Neural cell (in vitro differentiated cells): ENCODE data around the gene MAGI1. TPM values are rescaled to one million over a fixed set of nuclear protein-coding genes. Genes with fewer than 3 reads are reported as not detected.

Experiments
- H2AFZ ChIP-seq: fragments of 200-600, 300-800 bp; sonication (generic), shearing (Covaris generic); 2 replicates; pipeline ENCODE4 v1.6.0; 2014; ENCODE audit warnings: low read depth, mild to moderate bottlenecking, antibody characterized with exemption, low read length, moderate library complexity
- H3F3A ChIP-seq: fragments of 200-600 bp; shearing (Covaris generic); 2 replicates; pipeline ENCODE4 v1.6.1; 2016; ENCODE audit warnings: mild to moderate bottlenecking, moderate library complexity, mixed read lengths, antibody characterized with exemption, low read length; ENCODE audit not compliant: insufficient read depth, poor library complexity, severe bottlenecking
- H3K27ac ChIP-seq: fragments of 200-600, 300-800 bp; sonication (generic), shearing (Covaris generic); 2 replicates; pipeline ENCODE4 v1.5.1; 2014; ENCODE audit warnings: mild to moderate bottlenecking, low read length, moderate library complexity
- H3K27me3 ChIP-seq: fragments of 300-800, 200-600 bp; sonication (generic), shearing (Covaris generic); 2 replicates; pipeline ENCODE4 v1.6.0; 2014; ENCODE audit warnings: mild to moderate bottlenecking, low read depth, low read length, moderate library complexity; ENCODE audit not compliant: insufficient read depth
- H3K36me3 ChIP-seq: fragments of 300-800, 200-600 bp; sonication (generic), shearing (Covaris generic); 2 replicates; pipeline ENCODE4 v1.5.1; 2014; ENCODE audit warnings: mild to moderate bottlenecking, antibody characterized with exemption, low read length, moderate library complexity; ENCODE audit not compliant: insufficient read depth
- H3K4me2 ChIP-seq: fragments of 300-800, 200-600 bp; sonication (generic), shearing (Covaris generic); 2 replicates; pipeline ENCODE4 v1.6.0; 2014; ENCODE audit warnings: mild to moderate bottlenecking, low read length
- H3K4me3 ChIP-seq: fragments of 300-800, 200-600 bp; sonication (generic), shearing (Covaris generic); 2 replicates; pipeline ENCODE4 v1.5.1; 2014; ENCODE audit warnings: mild to moderate bottlenecking, low read length, moderate library complexity
- H3K79me2 ChIP-seq: fragments of 200-600 bp; shearing (Covaris generic); replicated peaks from 2 replicates; pipeline ENCODE4 v1.6.0; 2014; ENCODE audit warnings: mild to moderate bottlenecking, low read length, moderate library complexity; ENCODE audit not compliant: insufficient read depth
- H3K9ac ChIP-seq: fragments of 300-800, 200-600 bp; sonication (generic), shearing (Covaris generic); 2 replicates; pipeline ENCODE4 v1.6.1; 2016; ENCODE audit warnings: mild to moderate bottlenecking, low read length, mixed read lengths
- H3K9me2 ChIP-seq: fragments of 200-600 bp; shearing (Covaris generic); 2 replicates; pipeline ENCODE4 v1.6.1; 2016; ENCODE audit warnings: mild to moderate bottlenecking, low read length, mixed read lengths; ENCODE audit not compliant: insufficient read depth
- H3K9me3 ChIP-seq: fragments of 200-600, 300-800 bp; sonication (generic), shearing (Covaris generic); 2 replicates; pipeline ENCODE4 v1.6.1; 2016; ENCODE audit warnings: mild to moderate bottlenecking, mixed run types, low read length, moderate library complexity, mixed read lengths
- H4K20me1 ChIP-seq: fragments of 200-600 bp; shearing (Covaris generic); 2 replicates; pipeline ENCODE4 v1.6.1; 2016; ENCODE audit warnings: mild to moderate bottlenecking, mixed run types; ENCODE audit not compliant: insufficient read depth
- EP300 ChIP-seq: fragments of 450-650 bp; conservative IDR thresholded peaks from 2 replicates; pipeline ENCODE4 v1.6.1; 2014; ENCODE audit warnings: antibody characterized with exemption, mild to moderate bottlenecking, moderate library complexity; ENCODE audit not compliant: poor library complexity, severe bottlenecking
- EZH2 ChIP-seq: fragments of 200-600, 300-800 bp; shearing (Covaris generic), sonication (generic); IDR thresholded peaks from 2 replicates; pipeline ENCODE4 v1.6.1; 2014; ENCODE audit warnings: antibody characterized with exemption, low read length, borderline replicate concordance, mild to moderate bottlenecking; ENCODE audit not compliant: insufficient read depth, poor library complexity, severe bottlenecking
- MXI1 ChIP-seq: fragments of 450-650 bp; conservative IDR thresholded peaks from 2 replicates; pipeline ENCODE4 v1.6.1; 2014; ENCODE audit warnings: antibody characterized with exemption, mild to moderate bottlenecking; ENCODE audit not compliant: poor library complexity, severe bottlenecking
- POLR2AphosphoS5 ChIP-seq: IDR thresholded peaks from 2 replicates; pipeline ENCODE4 v1.6.1; 2012
- RAD21 ChIP-seq: fragments of 450-650 bp; conservative IDR thresholded peaks from 2 replicates; pipeline ENCODE4 v1.6.1; 2014; ENCODE audit warnings: antibody characterized with exemption, mild to moderate bottlenecking, moderate library complexity
- REST ChIP-seq: IDR thresholded peaks from 2 replicates; pipeline ENCODE4 v1.6.1; 2012; ENCODE audit warnings: borderline replicate concordance
- SMC3 ChIP-seq: fragments of 450-650 bp; conservative IDR thresholded peaks from 2 replicates; pipeline ENCODE4 v1.6.1; 2014; ENCODE audit warnings: antibody characterized with exemption, mild to moderate bottlenecking, moderate library complexity; ENCODE audit not compliant: poor library complexity
- TAF1 ChIP-seq: IDR thresholded peaks from 2 replicates; pipeline ENCODE4 v1.6.1; 2012; ENCODE audit warnings: low read depth
- polyA plus RNA-seq: library from polyadenylated mRNA; depleted of rRNA; stranded (reverse); fragments of >200 nt; gene quantifications from 2 replicates; pipeline ENCODE4 v1.2.3, GENCODE V29; 2014
- TF ChIP-seq, protein P1 (sequence below): fragments of 450-650 bp; IDR thresholded peaks from 2 replicates; pipeline ENCODE4 v1.5.1; 2014; ENCODE audit warnings: antibody characterized with exemption, mild to moderate bottlenecking, moderate library complexity; ENCODE audit not compliant: poor library complexity, severe bottlenecking

MAGI1 gene
- polyA plus RNA-seq, 1 donor from 2014 or later: 44.7 TPM

GRCh38 chr3:65714134-65714533 lies 324.6 kb downstream of the MAGI1 start:
- no peaks in the 10 kb centered on the region for H3F3A ChIP-seq
- no peak overlapping the region for H3K4me2 ChIP-seq
- H3K9ac ChIP-seq: no peak overlapping the region
- no peak overlapping the region for H2AFZ ChIP-seq
- no peak overlapping the region for H3K4me3 ChIP-seq
- H3K9me3 ChIP-seq: no peaks in the 10 kb centered on the region
- H4K20me1 ChIP-seq: no peaks in the 10 kb centered on the region
- H3K9me2 ChIP-seq: no peaks in the 10 kb centered on the region
- H3K36me3 ChIP-seq: no peaks in the 10 kb centered on the region
- no peaks in the 10 kb centered on the region for H3K27me3 ChIP-seq
- no peaks in the 10 kb centered on the region for H3K79me2 ChIP-seq
- no peak overlapping the region for H3K27ac ChIP-seq
- TF ChIP-seq EZH2 (no peak), REST (no peak), SMC3 (no peak), TAF1 (no peak), RAD21 (no peak), POLR2AphosphoS5 (no peak), EP300 (no peak), MXI1 (no peak)
- TF ChIP-seq, protein P1, sequence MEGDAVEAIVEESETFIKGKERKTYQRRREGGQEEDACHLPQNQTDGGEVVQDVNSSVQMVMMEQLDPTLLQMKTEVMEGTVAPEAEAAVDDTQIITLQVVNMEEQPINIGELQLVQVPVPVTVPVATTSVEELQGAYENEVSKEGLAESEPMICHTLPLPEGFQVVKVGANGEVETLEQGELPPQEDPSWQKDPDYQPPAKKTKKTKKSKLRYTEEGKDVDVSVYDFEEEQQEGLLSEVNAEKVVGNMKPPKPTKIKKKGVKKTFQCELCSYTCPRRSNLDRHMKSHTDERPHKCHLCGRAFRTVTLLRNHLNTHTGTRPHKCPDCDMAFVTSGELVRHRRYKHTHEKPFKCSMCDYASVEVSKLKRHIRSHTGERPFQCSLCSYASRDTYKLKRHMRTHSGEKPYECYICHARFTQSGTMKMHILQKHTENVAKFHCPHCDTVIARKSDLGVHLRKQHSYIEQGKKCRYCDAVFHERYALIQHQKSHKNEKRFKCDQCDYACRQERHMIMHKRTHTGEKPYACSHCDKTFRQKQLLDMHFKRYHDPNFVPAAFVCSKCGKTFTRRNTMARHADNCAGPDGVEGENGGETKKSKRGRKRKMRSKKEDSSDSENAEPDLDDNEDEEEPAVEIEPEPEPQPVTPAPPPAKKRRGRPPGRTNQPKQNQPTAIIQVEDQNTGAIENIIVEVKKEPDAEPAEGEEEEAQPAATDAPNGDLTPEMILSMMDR: no peak

DNA sequence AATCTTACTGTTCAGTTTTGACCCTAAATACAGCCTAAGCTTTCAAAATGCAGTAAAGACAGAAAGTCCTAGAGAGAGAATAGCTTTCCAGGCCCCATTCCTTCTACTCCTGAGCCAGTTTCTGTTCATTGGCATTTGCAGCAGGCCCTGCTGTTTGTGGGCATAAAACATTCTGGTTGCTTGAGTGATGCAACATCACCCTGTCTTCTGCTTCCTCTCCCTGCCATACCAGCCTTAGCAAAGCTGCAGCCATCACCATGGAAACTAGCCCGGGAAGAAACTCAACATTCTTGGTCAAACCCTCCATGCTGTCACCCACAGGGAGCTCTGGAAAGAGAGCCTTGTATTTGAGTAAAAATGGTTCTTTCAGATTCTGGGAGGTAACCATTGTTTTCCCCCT lies 325.7 kb downstream of the MAGI1 start:
- H3K9me2 ChIP-seq: no peaks in the 10 kb centered on the region
- no peak overlapping the region for H2AFZ ChIP-seq
- no peaks in the 10 kb centered on the region for H3F3A ChIP-seq
- no peak overlapping the region for H3K27ac ChIP-seq
- H3K4me3 ChIP-seq: no peak overlapping the region
- no peaks in the 10 kb centered on the region for H3K27me3 ChIP-seq
- no peaks in the 10 kb centered on the region for H3K9me3 ChIP-seq
- peak; percentile 28 for TF ChIP-seq EP300
- no peak for TF ChIP-seq REST
- peak; percentile 27 for TF ChIP-seq MXI1
- no peaks in the 10 kb centered on the region for H4K20me1 ChIP-seq
- no peak overlapping the region for H3K4me2 ChIP-seq
- no peaks in the 10 kb centered on the region for H3K36me3 ChIP-seq
- H3K9ac ChIP-seq: no peak overlapping the region
- no peaks in the 10 kb centered on the region for H3K79me2 ChIP-seq
